H9 (cell line): ENCODE results near the gene PDZD2. TPM values are rescaled to one million over a fixed set of nuclear protein-coding genes. Genes with fewer than 3 reads are reported as not detected.

Experiments
- DNase-seq: peaks from one replicate; pipeline ENCODE4 v3.0.0-alpha.2; 2017
- H2AFZ ChIP-seq: one replicate; pipeline ENCODE4 v1.6.1; 2013; ENCODE audit warnings: mild to moderate bottlenecking, low read length, control low read depth, moderate library complexity
- H2AK5ac ChIP-seq: 2 replicates; pipeline ENCODE4 v1.6.1; 2013; ENCODE audit warnings: low read length, control low read depth, mixed read lengths; ENCODE audit not compliant: insufficient read length
- H2BK120ac ChIP-seq: one replicate; pipeline ENCODE4 v1.6.1; 2013; ENCODE audit warnings: low read depth, mild to moderate bottlenecking, low read length, control low read depth, inconsistent platforms; ENCODE audit not compliant: poor library complexity, severe bottlenecking
- H2BK12ac ChIP-seq: 2 replicates; pipeline ENCODE4 v1.6.1; 2013; ENCODE audit warnings: low read length, control low read depth, mixed read lengths, low read depth; ENCODE audit not compliant: insufficient read length
- H2BK15ac ChIP-seq: 2 replicates; pipeline ENCODE4 v1.6.1; 2013; ENCODE audit warnings: low read depth, low read length, control low read depth
- H2BK20ac ChIP-seq: one replicate; pipeline ENCODE4 v1.6.1; 2013; ENCODE audit warnings: low read depth, mild to moderate bottlenecking, low read length, control low read depth, inconsistent platforms; ENCODE audit not compliant: poor library complexity, severe bottlenecking
- H2BK5ac ChIP-seq: 2 replicates; pipeline ENCODE4 v1.6.1; 2013; ENCODE audit warnings: low read length, control low read depth, mixed read lengths; ENCODE audit not compliant: insufficient read length
- H3K14ac ChIP-seq: 2 replicates; pipeline ENCODE4 v1.6.1; 2013; ENCODE audit warnings: low read length, control low read depth; ENCODE audit not compliant: insufficient read depth
- H3K18ac ChIP-seq: 2 replicates; pipeline ENCODE4 v1.6.1; 2013; ENCODE audit warnings: low read depth, mild to moderate bottlenecking, mixed read lengths, low read length, control low read depth; ENCODE audit not compliant: insufficient read length
- H3K23ac ChIP-seq: 2 replicates; pipeline ENCODE4 v1.6.1; 2013; ENCODE audit warnings: low read length, control low read depth, mixed read lengths, low read depth; ENCODE audit not compliant: insufficient read length
- H3K23me2 ChIP-seq: 2 replicates; pipeline ENCODE4 v1.6.1; 2013; ENCODE audit warnings: low read depth, mild to moderate bottlenecking, mixed read lengths, low read length, control low read depth; ENCODE audit not compliant: insufficient read length, poor library complexity, severe bottlenecking
- H3K27ac ChIP-seq: 2 replicates; pipeline ENCODE4 v1.5.1; 2013; ENCODE audit warnings: low read length, control low read depth, mixed read lengths, low read depth; ENCODE audit not compliant: insufficient read length
- H3K27me3 ChIP-seq: 2 replicates; pipeline ENCODE4 v1.6.1; 2013; ENCODE audit warnings: low read length, control low read depth, inconsistent platforms; ENCODE audit not compliant: insufficient read depth
- H3K4ac ChIP-seq: 2 replicates; pipeline ENCODE4 v1.6.1; 2013; ENCODE audit warnings: low read depth, mild to moderate bottlenecking, control low read depth, inconsistent platforms, low read length, moderate library complexity
- H3K4me1 ChIP-seq: 2 replicates; pipeline ENCODE4 v1.6.1; 2013; ENCODE audit warnings: low read length, control low read depth, inconsistent platforms; ENCODE audit not compliant: insufficient read depth
- H3K4me2 ChIP-seq: 2 replicates; pipeline ENCODE4 v1.6.1; 2013; ENCODE audit warnings: low read length, control low read depth, mixed read lengths; ENCODE audit not compliant: insufficient read length, insufficient read depth
- H3K56ac ChIP-seq: 2 replicates; pipeline ENCODE4 v1.6.1; 2013; ENCODE audit warnings: low read depth, mild to moderate bottlenecking, mixed read lengths, low read length, control low read depth; ENCODE audit not compliant: insufficient read length
- H3K79me1 ChIP-seq: 2 replicates; pipeline ENCODE4 v1.6.1; 2013; ENCODE audit warnings: low read depth, mild to moderate bottlenecking, moderate library complexity, low read length, control low read depth, inconsistent platforms; ENCODE audit not compliant: insufficient read depth, poor library complexity, severe bottlenecking
- H3K79me2 ChIP-seq: 2 replicates; pipeline ENCODE4 v1.6.1; 2013; ENCODE audit warnings: low read length, control low read depth, inconsistent platforms; ENCODE audit not compliant: insufficient read depth
- H3K9ac ChIP-seq: 2 replicates; pipeline ENCODE4 v1.6.1; 2013; ENCODE audit warnings: low read length, control low read depth, mixed read lengths; ENCODE audit not compliant: insufficient read length; ENCODE audit errors: extremely low read depth
- H3K9me3 ChIP-seq: one replicate; pipeline ENCODE4 v1.6.1; 2013; ENCODE audit warnings: low read depth, low read length, inconsistent platforms; ENCODE audit not compliant: control insufficient read depth
- H3T11ph ChIP-seq: one replicate; pipeline ENCODE4 v1.6.1; 2013; ENCODE audit warnings: mild to moderate bottlenecking, low read length, control low read depth, inconsistent platforms
- H4K20me1 ChIP-seq: one replicate; pipeline ENCODE4 v1.6.1; 2013; ENCODE audit not compliant: control insufficient read depth, insufficient read length, insufficient read depth
- H4K5ac ChIP-seq: 2 replicates; pipeline ENCODE4 v1.6.1; 2013; ENCODE audit warnings: low read depth, mild to moderate bottlenecking, mixed read lengths, low read length, control low read depth; ENCODE audit not compliant: insufficient read length
- H4K8ac ChIP-seq: replicated peaks from 2 replicates; pipeline ENCODE4 v1.6.1; 2013; ENCODE audit warnings: low read length, control low read depth, mixed read lengths, low read depth; ENCODE audit not compliant: insufficient read length
- H4K91ac ChIP-seq: 2 replicates; pipeline ENCODE4 v1.6.1; 2013; ENCODE audit warnings: low read depth, mild to moderate bottlenecking, moderate library complexity, mixed read lengths, low read length, control low read depth; ENCODE audit not compliant: insufficient read length
- H3K27ac Mint-ChIP-seq, 3 experiments: 2 replicates in 2 of 3; 3 replicates in 1 of 3; pipeline ENCODE4 v1.8.0; 2020 to 2021; ENCODE audit warnings: mixed read lengths in 3 of 3, mild to moderate bottlenecking in 1 of 3, moderate library complexity in 1 of 3
- H3K27me3 Mint-ChIP-seq: 2 replicates; pipeline ENCODE4 v1.8.0; 2021; ENCODE audit warnings: low read depth, mild to moderate bottlenecking, moderate library complexity, mixed read lengths
- H3K36me3 Mint-ChIP-seq, 3 experiments: 2 replicates in 2 of 3; 3 replicates in 1 of 3; pipeline ENCODE4 v1.8.0; 2020 to 2021; ENCODE audit warnings: low read depth in 3 of 3, mixed read lengths in 3 of 3; ENCODE audit not compliant: insufficient read depth in 1 of 3
- H3K4me1 Mint-ChIP-seq, 2 experiments: 2 replicates each; pipeline ENCODE4 v1.8.0; 2020; ENCODE audit warnings: mixed read lengths in 2 of 2
- H3K4me3 Mint-ChIP-seq, 2 experiments: 2 replicates in 1 of 2; 3 replicates in 1 of 2; pipeline ENCODE4 v1.8.0; 2020 to 2021; ENCODE audit warnings: mild to moderate bottlenecking in 2 of 2, mixed read lengths in 2 of 2, moderate library complexity in 1 of 2
- H3K9me3 Mint-ChIP-seq, 2 experiments: 2 replicates in 1 of 2; 3 replicates in 1 of 2; pipeline ENCODE4 v1.8.0; 2020; ENCODE audit warnings: mild to moderate bottlenecking in 2 of 2, mixed read lengths in 2 of 2, moderate library complexity in 1 of 2
- WGBS: extraction: QIAGEN DNeasy Blood & Tissue Kit; methylation state at CpG from one replicate; pipeline ENCODE4 v1.1.7; 2013; ENCODE audit warnings: missing lambda C conversion rate, low lambda C conversion rate, mixed read lengths; ENCODE audit not compliant: insufficient read length; ENCODE audit errors: extremely low coverage; 5-methylcytosine and 5-hydroxymethylcytosine counted together
- total RNA-seq: library from RNA; stranded (reverse); gene quantifications from 2 replicates; pipeline ENCODE4 v1.2.1, GENCODE V29; 2021
- TF ChIP-seq, protein P1 (sequence below): fragments of 200-600 bp; sonication (generic); conservative IDR thresholded peaks from 3 replicates; pipeline ENCODE4 v1.8.0; 2021; ENCODE audit warnings: antibody characterized with exemption, mild to moderate bottlenecking

The PDZD2 gene
- total RNA-seq, 1 experiment from 2014 or later = 9.9 TPM

DNA sequence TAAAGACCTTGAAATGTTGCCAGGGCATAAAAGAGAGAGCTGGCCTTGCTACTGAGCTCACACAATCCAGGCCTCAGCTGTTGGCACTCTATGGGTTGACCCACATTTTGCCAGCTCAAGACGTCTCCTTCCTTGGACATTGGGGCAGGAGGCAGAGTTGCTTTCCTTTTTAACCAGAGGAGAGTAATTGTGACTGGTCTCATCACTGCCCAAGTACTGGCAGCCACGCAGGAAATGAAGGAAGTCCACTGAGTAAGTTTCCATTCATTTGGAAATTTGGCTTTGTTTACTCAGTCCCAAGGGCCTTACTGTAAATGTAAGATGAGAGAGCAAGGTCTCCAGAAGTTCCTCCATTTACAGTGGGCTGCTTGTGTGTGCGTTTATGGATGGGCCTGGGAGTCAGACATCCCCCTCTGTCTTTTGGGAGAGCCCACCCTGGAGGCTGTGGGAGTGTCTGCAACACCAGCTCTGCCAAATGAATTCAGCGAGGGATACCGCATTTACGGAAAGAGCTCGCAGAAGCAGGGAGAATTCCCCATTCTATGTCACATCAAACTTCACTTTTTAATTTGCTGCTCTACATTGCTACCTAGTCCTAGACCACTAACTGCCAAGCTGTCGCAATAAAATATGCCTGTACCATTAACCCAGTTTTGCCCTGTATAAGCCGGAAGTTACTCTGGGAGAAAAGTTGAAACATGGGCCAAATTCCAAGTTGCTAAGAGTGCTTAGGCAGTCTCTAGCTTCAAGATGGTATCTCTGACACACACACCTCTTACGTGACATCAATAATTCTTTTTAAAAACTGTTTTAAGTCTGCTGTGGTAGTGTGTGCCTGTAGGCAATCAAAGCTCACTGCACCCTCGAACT is 24.5 kb upstream of the PDZD2 start:
- Histone ChIP-seq H2AFZ (peak overlapping the region; percentile 2), H4K5ac (no peak overlapping the region), H3K23ac (no peak overlapping the region), H3T11ph (no peak overlapping the region), H3K4me2 (no peak overlapping the region), H3K18ac (no peak overlapping the region), H2BK20ac (no peak overlapping the region), H3K4ac (no peak overlapping the region), H3K4me1 (peaks cover 15% of the 10 kb centered on the region), H3K9ac (no peak overlapping the region), H2BK5ac (no peak overlapping the region), H3K27me3 (no peaks in the 10 kb centered on the region), H3K79me1 (no peaks in the 10 kb centered on the region), H2BK120ac (no peak overlapping the region), H3K56ac (no peak overlapping the region), H4K91ac (no peak overlapping the region), H4K20me1 (no peaks in the 10 kb centered on the region), H3K27ac (no peak overlapping the region), H2BK12ac (no peak overlapping the region), H3K23me2 (no peaks in the 10 kb centered on the region), H3K14ac (no peak overlapping the region), H2BK15ac (no peak overlapping the region), H3K79me2 (no peaks in the 10 kb centered on the region), H2AK5ac (no peak overlapping the region), H3K9me3 (no peaks in the 10 kb centered on the region), H4K8ac (no peak overlapping the region)
- Mint-ChIP-seq H3K27me3 (no peaks in the 10 kb centered on the region), H3K4me3 (peak overlapping the region in 1 of 2 experiments; percentile 42; a peak in 1 of 5 replicates), H3K9me3 (peaks cover 5 to 13% of the 10 kb centered on the region in 2 experiments; a peak in 4 of 5 replicates), H3K4me1 (peaks cover 20 to 27% of the 10 kb centered on the region in 2 experiments), H3K36me3 (peaks cover 0 to 6% (median 0%) of the 10 kb centered on the region in 3 experiments; a peak in 2 of 7 replicates), H3K27ac (peak overlapping the region in 1 of 3 experiments; percentile 76; a peak in 3 of 7 replicates)
- peak; percentile 39 for DNase-seq
- TF ChIP-seq, protein P1, sequence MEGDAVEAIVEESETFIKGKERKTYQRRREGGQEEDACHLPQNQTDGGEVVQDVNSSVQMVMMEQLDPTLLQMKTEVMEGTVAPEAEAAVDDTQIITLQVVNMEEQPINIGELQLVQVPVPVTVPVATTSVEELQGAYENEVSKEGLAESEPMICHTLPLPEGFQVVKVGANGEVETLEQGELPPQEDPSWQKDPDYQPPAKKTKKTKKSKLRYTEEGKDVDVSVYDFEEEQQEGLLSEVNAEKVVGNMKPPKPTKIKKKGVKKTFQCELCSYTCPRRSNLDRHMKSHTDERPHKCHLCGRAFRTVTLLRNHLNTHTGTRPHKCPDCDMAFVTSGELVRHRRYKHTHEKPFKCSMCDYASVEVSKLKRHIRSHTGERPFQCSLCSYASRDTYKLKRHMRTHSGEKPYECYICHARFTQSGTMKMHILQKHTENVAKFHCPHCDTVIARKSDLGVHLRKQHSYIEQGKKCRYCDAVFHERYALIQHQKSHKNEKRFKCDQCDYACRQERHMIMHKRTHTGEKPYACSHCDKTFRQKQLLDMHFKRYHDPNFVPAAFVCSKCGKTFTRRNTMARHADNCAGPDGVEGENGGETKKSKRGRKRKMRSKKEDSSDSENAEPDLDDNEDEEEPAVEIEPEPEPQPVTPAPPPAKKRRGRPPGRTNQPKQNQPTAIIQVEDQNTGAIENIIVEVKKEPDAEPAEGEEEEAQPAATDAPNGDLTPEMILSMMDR = no peak; the same call in 2 of the 3 replicates
- WGBS = no CpG with 5 or more reads among the region's 11 CpGs
